ENCODE measurements around the gene DMKN.

- TF ChIP-seq CTCF (conservative IDR thresholded peaks at IDR 0.05; ENCODE audit: low read length), result no peak
- no peak for TF ChIP-seq EZH2phosphoT487 (IDR thresholded peaks at IDR 0.05; ENCODE audit: borderline replicate concordance)
Observed at GRCh38 chr19:35562336-35562735, 48.9 kb upstream of the DMKN start.
